GM18873 (cell line): Measurements from ENCODE around the gene GRIN2A.

Source experiments
- ATAC-seq: cut with Tn5 transposase; IDR thresholded peaks from one replicate; pipeline ENCODE4 v1.9.1; 2021; ENCODE audit warnings: mild to moderate bottlenecking, moderate library complexity, moderate number of reproducible peaks; ENCODE audit not compliant: unreplicated experiment, low FRiP score

The GRIN2A gene

DNA sequence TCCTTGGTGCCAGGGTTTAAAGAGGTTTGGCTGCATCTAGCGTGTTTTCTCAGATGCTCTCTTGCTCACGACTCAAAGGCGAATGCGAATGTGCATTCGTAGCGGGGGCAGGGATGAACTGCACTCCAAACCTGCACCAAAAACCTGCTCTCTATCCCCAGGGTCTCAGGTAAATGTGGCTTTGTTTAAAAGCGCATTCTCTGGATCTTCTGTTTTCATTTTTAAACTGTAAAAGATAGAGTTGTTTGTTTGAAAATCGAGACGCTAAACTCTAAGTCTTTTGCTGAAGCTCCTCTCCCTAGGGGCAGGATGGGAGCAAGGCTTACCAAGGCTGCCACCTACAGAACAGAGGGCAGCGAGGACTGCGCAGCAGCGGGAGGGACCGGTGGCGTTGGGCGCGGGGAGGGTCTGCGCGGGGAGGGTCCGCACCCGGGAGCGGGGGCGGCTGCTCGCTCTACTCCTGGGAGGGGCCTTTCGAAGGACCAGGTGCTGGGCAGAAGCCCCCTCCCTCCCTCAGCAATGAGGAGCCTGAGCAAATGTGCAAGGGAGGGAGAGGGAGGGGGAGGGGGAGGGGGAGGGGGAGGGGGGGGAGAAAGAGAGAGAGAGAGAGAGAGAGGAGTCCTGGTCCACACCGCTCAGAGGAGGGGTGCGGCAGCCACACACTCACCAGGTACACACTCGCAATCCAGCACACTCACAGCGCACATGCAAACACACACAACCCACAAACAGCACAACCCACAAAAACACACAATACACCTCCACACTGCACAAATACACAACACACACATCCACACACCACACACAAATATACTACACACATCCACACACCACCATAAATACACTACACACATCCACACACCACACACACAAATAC is 142.8 kb downstream of the GRIN2A start:
- no peak for ATAC-seq

DNA sequence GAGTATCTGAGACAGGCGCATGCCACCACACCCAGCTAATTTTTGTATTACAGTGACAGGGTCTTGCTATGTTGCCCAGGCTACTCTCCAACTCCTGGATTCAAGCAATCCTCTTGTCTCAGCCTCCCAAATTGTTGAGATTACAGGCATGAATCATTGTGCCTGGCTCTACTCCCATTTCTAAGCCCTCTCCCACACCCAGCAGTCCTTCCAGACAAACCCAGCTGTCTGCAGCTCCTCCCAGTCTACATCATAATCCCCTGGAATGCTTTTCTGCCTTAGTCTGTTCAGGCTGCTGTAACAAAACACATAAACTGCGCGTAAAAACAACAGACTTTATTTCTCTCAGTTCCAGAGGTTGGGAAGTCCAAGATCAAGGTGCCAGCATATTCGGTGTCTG is 144.5 kb downstream of the GRIN2A start:
- no peak for ATAC-seq

DNA sequence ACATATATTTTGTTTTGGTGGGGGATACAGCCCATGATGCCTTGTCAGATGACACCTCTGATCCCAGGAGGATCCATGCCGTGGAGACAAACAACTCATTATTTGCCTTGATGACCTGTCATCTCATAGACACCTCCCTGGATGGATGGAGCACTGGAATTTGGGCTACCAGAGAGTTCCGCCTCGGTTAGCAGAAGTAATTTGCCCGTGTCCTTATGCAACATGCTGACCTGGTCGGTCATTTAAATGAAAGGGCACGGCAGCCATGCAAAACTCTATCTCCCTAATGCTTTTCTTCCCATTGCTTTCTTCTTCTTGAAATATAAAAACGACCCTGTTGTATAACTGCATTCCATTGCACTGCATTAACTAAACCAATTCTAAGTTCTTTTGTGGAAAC is 145.3 kb downstream of the GRIN2A start:
- no peak for ATAC-seq

DNA sequence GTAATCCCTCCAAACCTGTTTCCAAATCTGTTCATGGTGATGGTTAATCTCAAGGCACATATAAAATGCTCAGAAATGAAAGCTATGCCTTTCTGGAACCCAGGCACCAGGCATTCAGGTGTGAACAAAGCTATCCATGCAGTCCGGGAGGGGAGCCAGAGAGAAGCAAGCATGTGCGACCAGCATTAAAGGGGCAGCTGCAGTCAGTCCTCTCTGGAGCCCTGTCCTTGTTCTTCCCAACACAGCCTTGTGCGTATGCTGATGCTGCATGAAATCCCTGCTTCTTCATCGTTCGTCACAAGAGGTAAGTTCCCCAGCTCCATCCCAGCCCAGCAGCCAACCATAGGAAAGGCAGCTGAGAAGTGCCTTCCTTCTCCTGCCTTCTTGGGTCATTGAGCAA is 148.7 kb downstream of the GRIN2A start:
- ATAC-seq: no peak

DNA sequence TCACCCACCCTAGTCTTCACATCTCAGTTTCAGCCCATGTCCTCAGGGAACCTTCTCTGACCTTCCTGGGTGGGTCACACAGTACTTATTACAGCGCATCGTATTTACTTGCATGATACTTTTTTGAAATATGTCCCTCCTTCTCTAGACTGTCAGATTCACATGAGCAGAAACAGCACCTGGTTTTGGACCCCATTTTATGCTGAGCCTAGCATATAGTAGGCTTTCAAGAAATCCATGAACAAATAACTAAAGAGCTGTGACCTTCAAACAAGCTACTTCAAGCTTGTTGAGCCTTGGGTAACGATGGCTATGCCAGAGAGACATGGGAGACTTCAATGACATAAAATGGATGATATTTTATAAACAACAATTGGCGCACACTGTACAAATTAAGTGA is 150.3 kb downstream of the GRIN2A start:
- no peak for ATAC-seq

DNA sequence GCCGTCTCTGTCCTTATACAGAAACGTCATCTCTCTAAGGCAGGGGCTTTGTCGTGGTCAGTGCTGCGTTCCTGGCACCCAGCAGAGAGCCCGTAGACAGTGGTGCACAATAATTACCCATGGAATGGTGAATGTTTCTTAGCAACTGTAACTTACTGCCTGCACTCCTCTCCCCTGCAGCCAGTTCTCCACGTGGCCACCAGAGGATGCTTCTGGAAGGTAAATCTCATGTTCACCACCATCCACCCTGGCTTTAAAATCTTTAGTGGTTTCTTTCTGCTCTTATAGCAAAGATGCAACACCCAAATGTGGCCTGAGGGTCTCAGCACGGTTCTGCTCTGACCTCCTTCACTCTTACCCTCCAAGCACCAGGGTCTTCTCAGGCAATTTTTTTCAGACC is 150.8 kb downstream of the GRIN2A start:
- no peak for ATAC-seq

DNA sequence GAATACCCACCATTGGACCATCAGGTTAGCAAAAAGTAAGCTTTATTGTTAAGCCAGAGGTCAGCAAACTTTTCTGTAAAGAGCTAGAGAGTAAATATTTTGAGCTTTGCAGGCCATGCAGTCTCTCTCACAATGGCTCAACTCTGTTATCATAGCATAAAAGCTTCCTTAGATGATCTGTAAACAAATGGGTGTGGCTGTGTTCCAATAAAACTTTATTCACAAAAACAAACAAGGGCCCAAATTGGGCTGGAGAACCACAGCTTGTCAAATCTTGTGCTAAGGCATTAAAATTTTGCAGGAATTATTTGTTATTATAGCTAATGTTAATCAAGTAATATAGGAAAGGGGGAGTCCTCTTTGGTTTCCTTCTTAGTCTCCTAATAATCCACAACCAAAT is 153.6 kb downstream of the GRIN2A start:
- no peak for ATAC-seq

DNA sequence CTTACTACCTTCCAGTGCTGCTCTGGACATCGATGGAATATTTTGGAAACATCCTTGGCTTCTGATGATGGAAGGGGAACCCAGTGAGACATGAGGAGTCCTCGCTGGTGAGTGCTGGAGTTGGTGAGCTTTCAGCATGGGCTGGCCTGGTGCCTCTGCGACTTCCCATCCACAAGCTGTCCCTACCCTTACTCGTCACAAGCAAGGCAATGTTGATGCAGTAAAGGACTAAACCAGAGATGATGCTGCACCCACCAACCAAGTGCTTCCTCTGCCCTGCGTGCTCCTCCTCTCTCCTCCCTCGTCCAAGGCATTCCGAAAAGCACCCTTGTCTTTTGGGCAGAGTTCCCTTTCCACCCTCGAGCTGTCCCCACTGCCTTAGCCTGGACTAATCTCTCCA is 154.7 kb downstream of the GRIN2A start:
- no peak for ATAC-seq

DNA sequence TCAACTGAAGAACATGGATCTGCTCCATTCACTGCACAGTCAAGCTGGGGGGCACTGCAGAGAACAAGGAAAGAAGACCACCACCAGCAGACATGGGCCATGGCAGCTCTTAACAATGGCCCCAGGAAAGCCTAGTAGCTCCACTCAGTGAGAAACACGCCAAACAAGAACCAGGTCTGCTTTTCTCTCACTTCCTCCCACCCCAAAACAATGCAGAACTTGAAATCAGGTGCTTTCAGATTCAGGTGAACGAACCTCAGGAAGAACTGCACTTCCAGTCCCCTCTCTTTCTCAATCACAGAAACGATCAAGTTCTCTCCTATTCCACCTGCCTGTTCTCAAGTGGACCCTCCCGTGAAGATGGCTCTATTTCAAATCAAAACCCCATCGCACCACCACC is 155.6 kb downstream of the GRIN2A start:
- no peak for ATAC-seq

DNA sequence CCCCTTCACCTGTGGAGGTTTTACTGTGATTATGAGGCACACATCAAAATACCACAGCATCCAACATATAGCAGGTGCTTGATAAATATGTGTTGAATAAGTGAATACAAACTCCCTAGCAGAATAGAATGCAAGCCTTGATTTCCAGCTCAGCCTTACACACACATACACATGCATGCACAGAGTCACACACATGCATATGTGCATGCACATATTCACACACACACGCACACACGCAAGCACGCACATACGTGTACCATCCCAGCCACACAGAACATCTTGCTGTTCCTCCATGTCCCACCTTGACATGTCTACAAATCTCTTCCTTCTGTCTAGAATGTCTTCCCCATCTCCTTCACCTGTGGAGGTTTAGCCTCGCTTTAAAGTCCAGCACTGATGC is 160.1 kb downstream of the GRIN2A start:
- ATAC-seq: no peak

DNA sequence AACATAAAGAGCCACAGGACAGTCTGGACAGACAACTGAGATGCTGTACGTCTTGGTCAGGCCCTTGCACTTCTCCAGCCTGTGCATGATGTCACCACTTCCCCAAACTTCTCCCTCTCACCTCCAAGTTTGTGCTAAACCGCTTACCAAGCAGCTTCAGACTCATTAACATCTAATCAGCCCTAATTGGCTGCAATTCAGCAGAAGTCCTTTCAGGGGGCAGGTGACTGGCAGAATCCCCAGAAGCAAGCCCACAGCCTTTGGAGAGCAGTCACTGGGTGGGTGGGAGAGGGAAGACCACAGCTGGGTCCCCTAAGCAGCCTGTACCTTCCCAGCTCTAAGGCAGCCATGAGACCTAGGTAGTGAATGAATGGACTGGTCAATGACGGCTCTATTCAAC is 161.4 kb downstream of the GRIN2A start:
- no peak for ATAC-seq

DNA sequence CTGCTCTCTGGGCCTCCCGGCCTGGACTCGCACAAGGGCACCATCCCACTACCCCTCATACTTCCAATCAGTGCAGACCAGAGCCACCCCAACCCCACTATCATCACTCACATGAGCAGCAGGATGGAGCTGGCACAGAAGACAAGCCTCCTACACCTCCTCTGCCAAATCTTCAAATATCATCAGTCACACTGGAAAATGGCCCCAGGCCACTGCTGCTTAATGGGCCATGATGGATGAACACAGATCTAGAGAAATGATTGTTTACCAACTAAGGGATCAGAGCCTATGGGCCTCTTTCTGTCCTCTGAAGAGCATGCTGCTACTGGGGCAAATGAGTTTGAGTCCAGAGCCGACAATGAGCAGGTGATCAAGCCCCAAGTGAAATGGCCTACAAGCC is 165.5 kb downstream of the GRIN2A start:
- no peak for ATAC-seq

DNA sequence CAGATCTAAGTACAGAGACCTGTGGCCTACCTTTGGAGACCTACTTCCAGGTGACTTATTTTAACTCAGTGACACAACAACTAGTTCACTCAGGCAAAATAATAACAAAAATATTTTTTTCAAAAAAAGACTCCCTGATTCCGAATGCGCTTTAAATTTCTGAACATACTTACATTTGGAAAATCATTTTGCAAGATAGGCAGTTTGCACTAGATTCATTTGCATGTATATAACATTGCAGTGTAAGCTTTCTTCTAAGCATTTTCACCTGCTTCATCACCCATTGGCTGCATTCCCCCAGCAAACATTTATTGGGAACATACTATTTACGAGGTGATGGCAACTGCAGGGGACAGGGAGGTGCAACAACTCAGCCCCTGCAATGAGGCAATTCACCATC is 166.8 kb downstream of the GRIN2A start:
- no peak for ATAC-seq

DNA sequence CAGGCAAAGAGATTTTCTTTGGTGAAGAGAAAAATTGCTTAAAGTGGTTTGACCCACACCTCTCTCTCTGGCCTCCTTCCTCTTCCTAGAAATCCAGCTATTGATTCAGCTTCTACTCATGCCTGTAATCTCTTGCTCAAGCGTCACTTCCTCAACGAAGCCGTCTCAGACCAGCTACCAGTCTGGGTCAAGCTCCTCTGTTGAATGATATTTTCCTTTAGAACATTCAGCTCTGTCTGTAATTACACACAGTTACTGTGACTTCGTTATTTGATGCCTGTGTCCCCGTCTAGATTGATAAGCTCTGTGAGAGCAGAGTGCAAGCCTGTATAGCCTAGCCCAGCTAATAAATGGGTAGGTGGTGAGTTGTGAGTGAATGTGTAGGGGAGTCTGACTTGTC is 168.5 kb downstream of the GRIN2A start:
- no peak for ATAC-seq

DNA sequence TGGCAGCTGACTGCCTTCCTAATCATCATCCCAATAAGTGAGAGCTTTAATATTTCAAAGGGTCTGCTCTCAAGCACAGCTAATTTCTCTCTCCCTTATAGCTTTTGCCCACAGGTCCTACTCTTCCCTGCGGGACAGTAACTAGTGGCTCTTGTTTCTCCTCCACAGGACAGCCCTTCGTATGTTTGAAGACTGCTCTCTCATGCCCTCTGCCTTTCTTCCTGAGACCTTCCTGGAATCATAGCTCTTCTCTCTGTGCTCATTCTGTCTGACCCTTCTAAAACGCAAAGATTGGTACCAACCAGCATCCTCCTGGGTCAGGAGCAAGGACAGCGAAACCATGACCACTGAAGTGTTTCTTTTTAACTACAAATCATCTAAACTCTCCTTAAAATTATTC is 168.9 kb downstream of the GRIN2A start:
- no peak for ATAC-seq

DNA sequence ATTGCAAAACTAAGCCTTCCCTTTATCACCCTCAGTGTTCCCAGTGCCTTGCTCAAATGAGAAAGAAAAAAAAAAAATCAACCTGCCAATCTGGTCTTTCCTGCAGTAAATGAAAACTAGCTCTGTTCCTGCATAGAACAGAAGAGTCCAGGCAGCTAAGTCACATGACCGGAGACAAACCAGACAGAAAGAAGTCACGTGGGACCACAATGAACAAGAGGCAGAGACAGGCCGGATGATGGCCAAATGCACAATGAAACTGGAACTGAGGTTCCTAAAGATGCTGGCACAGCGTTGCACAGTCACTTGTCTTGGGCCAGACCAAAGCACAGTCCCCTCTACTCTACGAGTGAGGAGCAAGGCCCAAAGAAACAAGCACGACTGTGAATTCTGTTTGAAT is 172.5 kb downstream of the GRIN2A start:
- no peak for ATAC-seq

DNA sequence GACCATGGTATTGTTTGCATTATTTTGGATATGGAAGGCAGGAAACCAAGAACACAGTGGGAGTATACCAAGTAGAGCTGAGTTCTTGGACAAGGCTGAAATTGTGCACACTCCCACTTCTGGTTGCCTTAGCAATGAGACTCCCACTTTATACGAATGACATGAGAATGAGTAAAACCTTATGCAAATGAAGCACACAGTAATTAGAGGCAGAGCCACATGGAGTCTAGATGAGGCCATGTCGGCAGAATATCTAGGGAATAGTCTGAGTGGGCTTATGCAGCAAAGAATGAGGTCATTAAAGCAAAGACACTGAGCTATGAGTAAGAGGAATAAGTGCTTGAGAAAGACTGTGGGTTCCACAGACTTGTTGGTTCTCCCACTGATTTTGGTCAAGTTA is 178.7 kb downstream of the GRIN2A start:
- ATAC-seq: no peak

DNA sequence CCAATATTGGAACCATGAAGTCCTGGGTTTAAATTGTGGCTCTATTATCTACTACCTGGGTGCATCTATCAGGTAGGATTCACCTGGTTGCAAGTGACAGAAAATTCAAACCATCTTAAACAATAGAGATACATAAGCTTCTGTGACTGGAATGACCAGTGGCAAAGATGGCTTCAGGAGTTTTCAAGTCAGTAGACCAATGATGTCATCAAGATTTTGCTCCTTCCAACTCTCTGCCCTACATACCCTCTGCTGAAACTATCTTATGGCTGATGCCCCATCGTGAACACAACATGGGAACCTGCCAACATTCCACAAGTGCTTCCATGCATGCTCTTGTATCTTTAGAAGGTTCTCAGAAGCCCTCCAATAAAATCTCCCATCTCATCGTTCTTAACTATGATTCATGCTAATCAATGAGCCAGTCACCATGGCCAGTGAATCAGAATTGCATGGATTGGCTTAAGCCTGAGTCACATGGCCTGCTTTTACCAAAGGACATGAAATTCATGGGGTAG is 180.9 kb downstream of the GRIN2A start:
- ATAC-seq: no peak

DNA sequence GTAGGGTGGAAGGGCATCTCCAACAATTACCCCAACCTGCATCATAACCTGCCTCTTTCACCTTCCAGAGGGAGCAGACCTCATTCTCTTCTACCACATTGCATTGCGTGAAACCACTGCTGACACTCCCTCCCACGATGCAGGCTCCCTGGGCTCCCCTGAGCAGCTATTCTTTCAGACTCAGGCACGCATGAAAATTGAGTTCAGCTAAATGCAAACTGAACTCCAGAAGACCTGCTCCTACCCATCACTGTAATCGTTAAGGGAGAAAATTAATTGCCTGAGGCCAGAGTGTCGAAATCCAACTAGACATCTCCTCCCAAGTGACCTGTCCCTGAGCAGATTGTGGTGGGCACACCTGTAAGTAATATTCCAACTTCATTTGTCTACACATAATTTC is 186.0 kb downstream of the GRIN2A start:
- ATAC-seq: no peak

DNA sequence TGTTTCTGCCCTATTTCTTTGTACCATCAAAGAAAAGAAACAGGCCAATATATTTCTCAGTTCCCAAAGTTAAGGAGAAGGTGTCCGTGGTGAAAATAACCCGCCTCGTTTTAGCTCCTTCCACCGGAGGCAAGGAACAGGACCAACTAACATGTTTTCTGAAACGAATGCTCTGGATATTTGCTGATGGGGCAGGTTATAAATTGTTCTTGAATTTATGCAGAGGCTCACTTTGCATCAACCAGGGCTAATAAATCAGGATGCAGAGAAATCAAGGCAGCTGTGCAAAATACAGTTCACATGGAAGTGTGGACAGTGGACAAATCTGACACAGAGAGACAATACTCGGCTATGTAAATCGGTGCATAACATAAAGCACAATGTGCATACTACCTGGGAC is 189.8 kb downstream of the GRIN2A start:
- no peak for ATAC-seq

DNA sequence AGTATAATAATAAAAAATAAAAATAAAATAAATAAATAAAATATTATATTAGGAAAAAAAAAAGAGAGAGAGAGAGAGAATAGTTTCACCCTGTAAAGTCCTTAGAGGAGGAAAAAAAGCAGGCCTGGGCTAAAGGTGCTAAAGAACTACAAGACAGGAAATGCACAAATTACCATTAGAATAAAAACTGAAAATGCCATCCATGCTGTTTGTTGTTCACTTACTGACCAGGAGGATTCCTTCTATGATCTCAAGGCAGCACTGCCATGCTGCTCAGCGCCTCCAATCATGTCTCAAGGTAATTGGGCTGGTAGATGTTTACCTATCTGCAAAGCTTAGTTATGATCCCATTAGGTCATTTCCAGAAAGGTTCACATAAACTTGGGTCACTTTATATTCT is 201.2 kb downstream of the GRIN2A start:
- ATAC-seq: no peak

DNA sequence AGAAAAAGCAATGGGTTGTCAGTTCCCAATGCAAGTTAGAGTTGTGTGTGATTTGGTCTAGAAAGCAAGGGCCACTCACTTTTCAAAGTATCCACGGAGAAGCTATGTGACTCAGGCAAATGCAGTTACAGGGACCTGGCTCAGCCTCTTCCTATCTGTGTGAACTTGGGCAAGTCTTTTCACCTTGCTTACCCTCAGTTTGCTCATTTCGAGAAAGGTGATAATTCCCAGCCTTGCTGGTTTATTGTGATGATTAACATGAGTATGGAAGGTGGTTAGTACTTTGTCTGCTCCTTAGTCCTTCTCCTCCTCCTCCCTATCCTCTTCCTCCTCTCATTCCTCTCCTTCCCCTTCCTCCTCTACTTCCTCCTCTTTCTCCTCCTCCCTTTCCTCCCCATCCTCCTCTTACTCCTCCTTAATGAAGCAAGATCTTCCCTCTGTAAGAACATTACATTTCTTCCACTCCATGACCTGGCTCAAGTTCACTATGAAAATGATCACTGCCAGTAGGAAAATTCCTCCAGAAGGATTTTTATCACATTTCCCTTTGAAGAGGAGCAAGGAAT is 204.0 kb downstream of the GRIN2A start:
- no peak for ATAC-seq
